Mesendoderm (in vitro differentiated cells): ENCODE measurements around the gene GNG12. TPM values are rescaled to one million over a fixed set of nuclear protein-coding genes. Genes with fewer than 3 reads are reported as not detected.

Experiments
- DNase-seq: peaks from one replicate; pipeline ENCODE4 v3.0.0; 2013
- H2AK5ac ChIP-seq: 2 replicates; pipeline ENCODE4 v1.6.1; 2013; ENCODE audit warnings: low read length, inconsistent platforms
- H2BK120ac ChIP-seq: 2 replicates; pipeline ENCODE4 v1.6.1; 2013; ENCODE audit warnings: low read depth, mild to moderate bottlenecking, low read length, moderate library complexity, mixed read lengths
- H2BK15ac ChIP-seq: replicated peaks from 2 replicates; pipeline ENCODE4 v1.6.1; 2013; ENCODE audit warnings: low read depth, mild to moderate bottlenecking, moderate library complexity
- H2BK5ac ChIP-seq: 2 replicates; pipeline ENCODE4 v1.6.1; 2013; ENCODE audit warnings: low read length, inconsistent platforms
- H3K18ac ChIP-seq: 2 replicates; pipeline ENCODE4 v1.6.1; 2013; ENCODE audit warnings: mild to moderate bottlenecking, low read length, mixed read lengths
- H3K23ac ChIP-seq: one replicate; pipeline ENCODE4 v1.6.1; 2013; ENCODE audit warnings: low read length
- H3K27ac ChIP-seq: 2 replicates; pipeline ENCODE4 v1.5.1; 2013; ENCODE audit warnings: low read depth, mild to moderate bottlenecking, inconsistent platforms, low read length, moderate library complexity
- H3K27me3 ChIP-seq: 2 replicates; pipeline ENCODE4 v1.6.1; 2013; ENCODE audit warnings: low read length, control low read depth, mild to moderate bottlenecking, inconsistent platforms; ENCODE audit not compliant: insufficient read depth, poor library complexity
- H3K36me3 ChIP-seq: 2 replicates; pipeline ENCODE4 v1.6.1; 2013; ENCODE audit warnings: low read length, inconsistent platforms; ENCODE audit not compliant: control insufficient read depth, insufficient read depth
- H3K4ac ChIP-seq: one replicate; pipeline ENCODE4 v1.6.1; 2013; ENCODE audit warnings: low read depth, mild to moderate bottlenecking, low read length, moderate library complexity
- H3K4me1 ChIP-seq: 2 replicates; pipeline ENCODE4 v1.6.1; 2013; ENCODE audit warnings: low read depth, low read length, inconsistent platforms; ENCODE audit not compliant: control insufficient read depth
- H3K4me2 ChIP-seq: 2 replicates; pipeline ENCODE4 v1.6.1; 2013; ENCODE audit warnings: low read length
- H3K4me3 ChIP-seq: 2 replicates; pipeline ENCODE4 v1.5.1; 2013; ENCODE audit warnings: mild to moderate bottlenecking, low read length
- H3K56ac ChIP-seq: one replicate; pipeline ENCODE4 v1.6.1; 2013; ENCODE audit warnings: low read length
- H3K79me1 ChIP-seq: 2 replicates; pipeline ENCODE4 v1.6.1; 2013; ENCODE audit warnings: low read length, inconsistent platforms
- H3K79me2 ChIP-seq: 2 replicates; pipeline ENCODE4 v1.6.1; 2013; ENCODE audit warnings: mild to moderate bottlenecking, low read length; ENCODE audit not compliant: control insufficient read depth, insufficient read depth
- H3K9ac ChIP-seq: 2 replicates; pipeline ENCODE4 v1.6.1; 2013; ENCODE audit warnings: low read length, inconsistent platforms
- H4K5ac ChIP-seq: one replicate; pipeline ENCODE4 v1.6.1; 2013; ENCODE audit warnings: low read length
- H4K8ac ChIP-seq: one replicate; pipeline ENCODE4 v1.6.1; 2013; ENCODE audit warnings: low read depth, mild to moderate bottlenecking, control low read depth, low read length, moderate library complexity
- WGBS: extraction: QIAGEN DNeasy Blood & Tissue Kit; methylation state at CpG from one replicate; pipeline ENCODE4 v1.1.7; 2013; ENCODE audit warnings: low lambda C conversion rate, missing lambda C conversion rate; ENCODE audit not compliant: insufficient coverage; ENCODE audit errors: extremely low coverage; 5-methylcytosine and 5-hydroxymethylcytosine counted together
- polyA plus RNA-seq, 2 experiments: library from polyadenylated mRNA; stranded (reverse); fragments of 200-250 nt; gene quantifications; one replicate each; pipeline ENCODE4 v1.2.3, GENCODE V29; 2013

Gene GNG12
- 19.6 TPM for polyA plus RNA-seq (2013, experiment 1 of 2)
- 20.4 TPM for polyA plus RNA-seq (2013, experiment 2 of 2)

DNA sequence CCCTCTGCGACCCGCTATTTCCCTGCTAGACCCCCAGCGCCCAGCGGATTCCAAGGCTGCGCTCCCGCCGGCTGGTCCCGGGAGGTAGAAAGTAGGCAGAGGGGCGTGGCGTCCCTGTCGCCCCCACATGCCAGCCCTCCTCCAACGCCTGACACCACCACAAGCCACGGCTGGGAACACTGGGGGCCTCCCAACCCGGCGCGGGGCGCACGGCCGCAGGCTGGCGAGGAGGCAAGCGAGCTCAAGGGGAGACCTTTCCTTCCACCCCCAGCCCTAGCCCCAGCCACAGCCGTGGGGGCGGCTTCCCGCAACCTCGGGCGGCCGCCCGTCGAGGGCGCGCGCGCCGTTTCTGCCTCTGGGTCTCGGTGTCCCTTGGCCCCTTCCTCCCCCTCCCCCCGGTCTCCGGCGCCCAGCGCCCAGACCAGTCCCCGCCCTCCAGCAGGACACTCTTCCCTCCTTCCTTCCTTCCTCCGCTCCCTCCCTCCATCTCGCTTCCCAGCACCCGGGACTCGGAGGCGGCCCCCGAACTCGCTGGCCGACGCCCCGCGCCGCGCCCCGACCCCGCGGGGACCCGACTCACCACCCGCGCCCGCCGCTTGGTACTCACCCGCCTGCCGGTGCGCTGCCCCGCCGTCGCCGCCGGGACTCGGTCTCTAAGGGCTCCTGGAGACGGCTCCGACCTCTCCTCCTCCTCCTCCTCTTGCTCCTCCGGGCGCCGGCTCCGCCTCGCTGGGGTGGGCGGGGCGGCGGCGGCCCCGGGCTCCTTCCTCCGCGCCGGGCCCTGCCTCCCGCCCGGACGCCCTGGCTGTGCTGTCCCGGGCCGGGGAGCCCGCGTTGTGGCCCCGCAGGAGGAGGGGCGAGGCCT is at the start of gene GNG12:
Gene GNG12 (minus strand): TSS at position 731 of the 865 bp plus-strand sequence. CDS start 125,781 bp downstream, outside the sequence.
- Histone ChIP-seq H3K4me1 (no peaks in the 10 kb centered on the region), H3K36me3 (no peaks in the 10 kb centered on the region), H3K4me2 (peak within 1 kb of the TSS; percentile 96), H3K27ac (peak within 1 kb of the TSS; percentile 83), H2BK120ac (no peak within 1 kb of the TSS), H3K4ac (peak within 1 kb of the TSS; percentile 65), H2BK5ac (peak within 1 kb of the TSS; percentile 72), H3K79me1 (no peaks in the 10 kb centered on the region), H3K18ac (peak within 1 kb of the TSS; percentile 89), H4K5ac (no peak within 1 kb of the TSS), H2AK5ac (no peak within 1 kb of the TSS), H2BK15ac (peak within 1 kb of the TSS; percentile 3), H3K27me3 (no peaks in the 10 kb centered on the region), H3K79me2 (no peaks in the 10 kb centered on the region), H3K4me3 (peak within 1 kb of the TSS; percentile 74), H3K9ac (peak within 1 kb of the TSS; percentile 72), H4K8ac (no peak within 1 kb of the TSS), H3K56ac (peak within 1 kb of the TSS; percentile 91), H3K23ac (no peak within 1 kb of the TSS)
- peak; percentile 95 for DNase-seq
- WGBS = no CpG with 5 or more reads among the region's 94 CpGs

DNA sequence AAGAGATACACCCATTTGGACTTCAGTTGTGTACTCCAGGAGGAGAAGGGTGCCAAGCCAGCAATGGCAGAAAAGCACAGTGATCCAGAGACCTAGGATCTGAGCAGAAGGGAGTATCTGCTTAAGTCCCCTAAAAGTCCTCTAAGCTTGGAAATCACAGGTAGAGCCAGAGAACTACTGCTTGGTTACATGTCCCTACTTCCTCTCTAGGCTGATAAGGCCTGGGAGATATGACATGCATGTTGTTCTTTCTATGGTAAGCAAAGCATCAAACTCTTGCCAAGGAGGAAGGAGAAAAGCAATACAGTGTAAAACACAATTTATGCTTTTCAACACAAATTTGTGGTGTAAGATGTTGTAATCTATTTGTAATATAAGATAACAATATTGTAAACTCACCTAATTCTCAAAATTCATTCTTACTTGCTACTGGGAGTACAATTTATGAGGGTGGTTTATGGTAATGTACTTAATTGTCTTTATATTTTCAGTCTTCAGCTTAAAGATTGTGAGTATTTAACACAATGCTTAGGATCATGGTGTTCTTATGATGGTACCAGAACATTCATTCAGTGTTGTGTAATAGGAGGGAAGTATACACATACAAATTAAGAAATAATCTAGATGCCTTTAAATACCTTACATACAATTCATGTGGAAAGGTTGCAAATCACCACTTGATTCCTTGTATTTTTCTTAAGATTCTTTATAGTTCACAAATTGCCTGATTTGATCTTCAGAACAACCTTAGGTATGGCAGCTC is 49.1 kb upstream of the GNG12 start:
- H3K4ac ChIP-seq = no peak overlapping the region
- no peak overlapping the region for H2BK120ac ChIP-seq
- no peak overlapping the region for H4K5ac ChIP-seq
- no peak overlapping the region for H3K4me2 ChIP-seq
- no peak overlapping the region for H3K23ac ChIP-seq
- H3K79me1 ChIP-seq = no peaks in the 10 kb centered on the region
- H3K79me2 ChIP-seq = no peaks in the 10 kb centered on the region
- no peak overlapping the region for H2AK5ac ChIP-seq
- H3K56ac ChIP-seq = no peak overlapping the region
- no peak overlapping the region for H3K27ac ChIP-seq
- H2BK5ac ChIP-seq = no peak overlapping the region
- H4K8ac ChIP-seq = no peak overlapping the region
- H3K36me3 ChIP-seq = no peaks in the 10 kb centered on the region
- H3K9ac ChIP-seq = no peak overlapping the region
- H3K18ac ChIP-seq = no peak overlapping the region
- DNase-seq = no peak
- no peak overlapping the region for H3K4me3 ChIP-seq
- H3K27me3 ChIP-seq = no peaks in the 10 kb centered on the region
- H2BK15ac ChIP-seq = no peak overlapping the region
- H3K4me1 ChIP-seq = no peaks in the 10 kb centered on the region

DNA sequence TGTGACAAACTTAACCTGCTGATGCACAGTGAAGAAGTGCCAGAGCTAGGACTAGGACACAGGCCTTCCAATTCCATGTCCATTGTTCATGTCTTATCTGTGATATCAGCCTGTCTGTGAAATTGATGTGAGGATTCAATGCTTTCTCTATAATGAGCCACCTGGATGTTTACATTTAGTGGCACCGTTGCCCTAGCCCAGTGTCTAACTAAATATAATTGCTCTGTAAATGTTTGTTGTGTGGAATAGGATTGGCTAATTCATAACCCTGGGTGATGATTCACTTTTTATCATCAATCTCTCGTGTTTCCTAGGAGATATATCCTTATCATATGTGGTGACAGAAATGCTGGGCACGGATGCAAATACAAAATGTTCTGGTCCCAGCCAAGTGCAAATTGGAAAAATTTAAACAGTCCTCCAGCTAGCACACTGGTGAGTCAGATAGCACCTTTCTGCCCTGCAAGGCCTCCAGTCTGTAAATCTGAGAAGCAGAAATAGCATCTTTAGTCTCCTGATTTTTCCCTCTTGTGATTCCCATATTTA is 46.9 kb upstream of the GNG12 start:
- Histone ChIP-seq H3K27ac (no peak overlapping the region), H2BK15ac (no peak overlapping the region), H3K18ac (no peak overlapping the region), H3K4me1 (no peaks in the 10 kb centered on the region), H3K79me1 (no peaks in the 10 kb centered on the region), H3K4me2 (no peak overlapping the region), H3K27me3 (no peaks in the 10 kb centered on the region), H3K4me3 (no peak overlapping the region), H2BK5ac (no peak overlapping the region), H3K36me3 (no peaks in the 10 kb centered on the region), H2AK5ac (no peak overlapping the region), H3K79me2 (no peaks in the 10 kb centered on the region), H4K8ac (no peak overlapping the region), H3K23ac (no peak overlapping the region), H3K9ac (no peak overlapping the region), H4K5ac (no peak overlapping the region), H2BK120ac (no peak overlapping the region), H3K4ac (no peak overlapping the region), H3K56ac (no peak overlapping the region)
- WGBS = no CpG with 5 or more reads among the region's 3 CpGs
- DNase-seq = no peak

DNA sequence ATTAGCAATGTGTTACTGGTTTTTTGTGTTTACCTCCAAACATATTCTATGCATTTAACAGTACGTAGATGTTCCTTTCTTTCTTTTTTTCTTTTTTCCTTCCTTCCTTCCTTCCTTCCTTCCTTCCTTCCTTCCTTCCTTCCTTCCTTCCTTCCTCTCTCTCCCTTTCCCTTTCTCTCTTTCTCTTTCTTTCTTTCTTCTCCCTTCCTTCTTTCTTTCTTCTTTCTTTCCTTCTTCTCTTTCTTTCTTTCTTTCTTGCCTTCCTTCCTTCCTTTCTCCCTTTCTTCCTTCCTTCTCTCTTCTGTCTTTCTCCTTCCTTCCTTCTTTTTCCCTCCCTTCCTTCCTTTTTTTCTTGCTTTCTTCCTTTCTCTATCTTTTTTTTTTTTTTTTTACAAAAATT is 46.2 kb upstream of the GNG12 start:
- Histone ChIP-seq H4K5ac (no peak overlapping the region), H3K9ac (no peak overlapping the region), H3K23ac (no peak overlapping the region), H3K27me3 (no peaks in the 10 kb centered on the region), H3K18ac (no peak overlapping the region), H3K4ac (no peak overlapping the region), H2BK15ac (no peak overlapping the region), H2BK120ac (no peak overlapping the region), H2BK5ac (no peak overlapping the region), H3K79me1 (no peaks in the 10 kb centered on the region), H3K4me2 (no peak overlapping the region), H3K4me1 (no peaks in the 10 kb centered on the region), H4K8ac (no peak overlapping the region), H3K36me3 (no peaks in the 10 kb centered on the region), H2AK5ac (no peak overlapping the region), H3K27ac (no peak overlapping the region), H3K4me3 (no peak overlapping the region), H3K79me2 (no peaks in the 10 kb centered on the region), H3K56ac (no peak overlapping the region)
- no peak for DNase-seq
- WGBS = no CpG with 5 or more reads among the region's 1 CpG

DNA sequence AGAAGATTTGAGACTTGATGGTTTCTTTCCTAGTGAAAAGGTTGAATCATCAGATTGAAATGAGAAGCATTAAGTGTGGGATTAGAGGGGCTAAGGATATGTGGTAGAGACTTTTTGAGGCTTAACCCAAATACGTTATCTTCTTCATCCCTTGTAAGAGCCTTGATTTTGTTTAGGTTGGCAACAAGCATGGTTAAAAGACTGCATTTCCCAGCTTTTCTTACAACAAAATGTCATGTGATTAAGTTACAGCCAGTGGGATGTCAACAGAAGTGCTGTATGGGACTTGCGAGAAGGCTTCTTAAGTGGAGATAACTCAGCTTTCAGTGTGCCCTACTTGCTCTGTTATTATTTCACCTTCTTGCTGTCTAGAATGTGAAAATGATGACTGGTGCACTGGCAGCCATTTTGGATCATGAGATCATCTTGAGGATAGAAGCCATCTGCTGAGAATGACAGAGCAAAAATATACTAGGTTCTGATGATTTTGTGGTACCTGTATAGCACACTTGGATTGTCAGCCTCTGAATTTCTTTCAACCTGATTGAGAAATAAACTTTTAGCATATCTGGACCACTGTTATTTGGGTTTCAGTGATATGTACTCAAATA is 41.3 kb upstream of the GNG12 start:
- no peak overlapping the region for H4K8ac ChIP-seq
- H3K36me3 ChIP-seq = no peaks in the 10 kb centered on the region
- no peak overlapping the region for H2BK15ac ChIP-seq
- no peak overlapping the region for H3K23ac ChIP-seq
- H3K79me2 ChIP-seq = no peaks in the 10 kb centered on the region
- no peak for DNase-seq
- H3K4me3 ChIP-seq = no peak overlapping the region
- no peak overlapping the region for H3K27ac ChIP-seq
- no peaks in the 10 kb centered on the region for H3K4me1 ChIP-seq
- H3K18ac ChIP-seq = no peak overlapping the region
- H3K9ac ChIP-seq = no peak overlapping the region
- H4K5ac ChIP-seq = no peak overlapping the region
- no peaks in the 10 kb centered on the region for H3K27me3 ChIP-seq
- no CpG with 5 or more reads among the region's 2 CpGs for WGBS
- no peak overlapping the region for H3K4ac ChIP-seq
- no peak overlapping the region for H2AK5ac ChIP-seq
- H3K4me2 ChIP-seq = no peak overlapping the region
- H2BK5ac ChIP-seq = no peak overlapping the region
- no peak overlapping the region for H2BK120ac ChIP-seq
- no peaks in the 10 kb centered on the region for H3K79me1 ChIP-seq
- no peak overlapping the region for H3K56ac ChIP-seq
